Osteoblast (primary cell): ENCODE data around the gene HACD2. TPM values are rescaled to one million over a fixed set of nuclear protein-coding genes. Genes with fewer than 3 reads are reported as not detected.
"Not testable (repeated sequence)": the region's sequence is repeated elsewhere in the genome, so short reads cannot be mapped to it uniquely, and the experiment has no call there.

Source experiments
- DNase-seq: peaks from one replicate; pipeline ENCODE4 v3.0.0; 2011; ENCODE audit warnings: low spot score, mixed read lengths; ENCODE audit not compliant: insufficient read length; ENCODE audit errors: missing footprints
- H2AFZ ChIP-seq: 2 replicates; pipeline ENCODE4 v1.6.0; 2011; ENCODE audit warnings: mild to moderate bottlenecking, low read length
- H3K27ac ChIP-seq: 2 replicates; pipeline ENCODE4 v1.5.1; 2011; ENCODE audit warnings: mild to moderate bottlenecking, low read depth, low read length, moderate library complexity
- H3K27me3 ChIP-seq: 2 replicates; pipeline ENCODE4 v1.6.0; 2012; ENCODE audit warnings: mild to moderate bottlenecking, control low read depth, inconsistent platforms, low read length, moderate library complexity; ENCODE audit not compliant: insufficient read depth
- H3K36me3 ChIP-seq: 2 replicates; pipeline ENCODE4 v1.5.1; 2011; ENCODE audit warnings: mild to moderate bottlenecking, low read length, control low read depth, moderate library complexity; ENCODE audit not compliant: insufficient read depth
- H3K4me1 ChIP-seq: 2 replicates; pipeline ENCODE4 v1.5.1; 2011; ENCODE audit warnings: mild to moderate bottlenecking, low read length, control low read depth, moderate library complexity; ENCODE audit not compliant: insufficient read depth
- H3K4me2 ChIP-seq: 2 replicates; pipeline ENCODE4 v1.6.0; 2011; ENCODE audit warnings: mild to moderate bottlenecking, low read length; ENCODE audit not compliant: insufficient read depth
- H3K4me3 ChIP-seq: fragments of 200-600 bp; sonication (generic); 3 replicates; pipeline ENCODE4 v1.5.1; 2012; ENCODE audit warnings: mild to moderate bottlenecking, low read length, inconsistent platforms; ENCODE audit not compliant: insufficient read depth
- H3K79me2 ChIP-seq: 2 replicates; pipeline ENCODE4 v1.6.0; 2012; ENCODE audit warnings: mild to moderate bottlenecking, low read length, control low read depth, inconsistent platforms; ENCODE audit not compliant: insufficient read depth
- H3K9me3 ChIP-seq: 2 replicates; pipeline ENCODE4 v1.5.1; 2011; ENCODE audit warnings: low read depth, low read length, control low read depth
- H4K20me1 ChIP-seq: 2 replicates; pipeline ENCODE4 v1.6.0; 2012; ENCODE audit warnings: mild to moderate bottlenecking, low read length, control low read depth; ENCODE audit not compliant: insufficient read depth
- CTCF ChIP-seq: IDR thresholded peaks from 2 replicates; pipeline ENCODE4 v1.5.1; 2011; ENCODE audit warnings: mild to moderate bottlenecking, low read depth, low read length, moderate library complexity; ENCODE audit errors: extremely low read depth
- total RNA-seq: library from RNA; depleted of rRNA; stranded (reverse); fragments of >200 nt; gene quantifications from 2 replicates; pipeline ENCODE4 v1.2.3, GENCODE V29; 2012

Gene HACD2
- total RNA-seq, 1 donor, result 27.5 TPM

- Histone ChIP-seq H3K27me3 (no peaks in the 10 kb centered on the region), H2AFZ (no peak overlapping the region), H3K79me2 (peaks cover 3% of the 10 kb centered on the region), H3K4me1 (peaks cover 30% of the 10 kb centered on the region), H3K9me3 (no peaks in the 10 kb centered on the region), H3K27ac (no peak overlapping the region), H4K20me1 (no peaks in the 10 kb centered on the region), H3K4me2 (no peak overlapping the region), H3K36me3 (peaks cover 11% of the 10 kb centered on the region), H3K4me3 (no peak overlapping the region)
- no peak for TF ChIP-seq CTCF
- no peak for DNase-seq
Observed at GRCh38 chr3:123606527-123606926, 21.7 kb upstream of the HACD2 start.

- no peaks in the 10 kb centered on the region for H4K20me1 ChIP-seq
- TF ChIP-seq CTCF, result no peak
- peak overlapping the region; percentile 21 for H3K4me2 ChIP-seq
- peaks cover 33% of the 10 kb centered on the region for H3K4me1 ChIP-seq
- no peak overlapping the region for H2AFZ ChIP-seq
- H3K27me3 ChIP-seq, result no peaks in the 10 kb centered on the region
- DNase-seq, result no peak
- peaks cover 8% of the 10 kb centered on the region for H3K36me3 ChIP-seq
- H3K27ac ChIP-seq, result peak overlapping the region; percentile 27
- no peak overlapping the region for H3K4me3 ChIP-seq
- H3K9me3 ChIP-seq, result no peaks in the 10 kb centered on the region
- peaks cover 3% of the 10 kb centered on the region for H3K79me2 ChIP-seq
Observed at GRCh38 chr3:123605789-123606234, 21.0 kb upstream of the HACD2 start.

GRCh38 chr3:123603153-123603552 is 18.3 kb upstream of the HACD2 start:
- H2AFZ ChIP-seq, H3K4me3 ChIP-seq, H3K9me3 ChIP-seq, H3K27me3 ChIP-seq, H3K36me3 ChIP-seq, DNase-seq, H3K79me2 ChIP-seq, H4K20me1 ChIP-seq, H3K27ac ChIP-seq, H3K4me2 ChIP-seq: not testable (repeated sequence)
- peaks cover 33% of the 10 kb centered on the region for H3K4me1 ChIP-seq

GRCh38 chr3:123602325-123602724 is 17.5 kb upstream of the HACD2 start:
- Histone ChIP-seq H2AFZ (no peak overlapping the region), H3K27me3 (no peaks in the 10 kb centered on the region), H3K4me2 (peak overlapping the region; percentile 6), H4K20me1 (no peaks in the 10 kb centered on the region), H3K4me1 (peaks cover 33% of the 10 kb centered on the region), H3K9me3 (no peaks in the 10 kb centered on the region), H3K4me3 (no peak overlapping the region), H3K36me3 (no peaks in the 10 kb centered on the region), H3K27ac (no peak overlapping the region), H3K79me2 (no peaks in the 10 kb centered on the region)
- no peak for TF ChIP-seq CTCF
- no peak for DNase-seq

GRCh38 chr3:123600863-123601262 is 16.0 kb upstream of the HACD2 start:
- H4K20me1 ChIP-seq, H2AFZ ChIP-seq, H3K4me2 ChIP-seq, H3K27ac ChIP-seq, DNase-seq, H3K79me2 ChIP-seq, H3K27me3 ChIP-seq, H3K9me3 ChIP-seq, H3K4me3 ChIP-seq, H3K36me3 ChIP-seq: not testable (repeated sequence)
- peaks cover 31% of the 10 kb centered on the region for H3K4me1 ChIP-seq
